HepG2 (cell line): ENCODE results near the gene CCDC83. TPM values are rescaled to one million over a fixed set of nuclear protein-coding genes. Genes with fewer than 3 reads are reported as not detected.

ENCODE experiments used
- ATAC-seq: fragments of 200-7000 bp; cut with Tn5 transposase; 3 replicates; pipeline ENCODE4 v1.9.1; 2020; ENCODE audit warnings: mild to moderate bottlenecking, moderate library complexity
- BruUV-seq: library from RNA; stranded (reverse); fragments of 400-500 nt; replicated peaks from 2 replicates; lab custom pipeline; 2021; lab: Mats Ljungman, UMichigan
- CTCF ChIA-PET: fragments of 300-600 bp; formaldehyde crosslinking; extraction: SDS; loops from one replicate; lab custom pipeline; 2021; ENCODE audit warnings: low total read pairs, inconsistent platforms, low intra/inter-chr PET ratio; lab: Yijun Ruan, JAX
- POLR2A ChIA-PET: fragments of 350-600 bp; sonication (Branson Sonifier 250); formaldehyde crosslinking; loops from one replicate; lab custom pipeline; 2020; ENCODE audit warnings: antibody characterized with exemption, inconsistent platforms; lab: Yijun Ruan, JAX
- DNase-seq: peaks from one replicate; pipeline ENCODE4 v3.0.0-alpha.2; 2015; ENCODE audit warnings: low spot score
- FAIRE-seq: peaks from 3 replicates; lab custom pipeline; 2011; peaks lifted over from hg19 to GRCh38; lab: Jason Lieb, UNC
- H2AFZ ChIP-seq: one replicate; pipeline ENCODE4 v1.6.1; 2011; ENCODE audit warnings: low read length, inconsistent platforms
- H3K27ac ChIP-seq: fragments of 300-600 bp; 3 replicates; pipeline ENCODE4 v1.8.0; 2011; ENCODE audit warnings: mixed run types, mild to moderate bottlenecking, mixed read lengths, low read length, inconsistent platforms; ENCODE audit not compliant: insufficient read depth; ENCODE audit errors: extremely low read length
- H3K27me3 ChIP-seq, 2 experiments: fragments of 200-600 bp in 1 of 2; 2 replicates in 1 of 2; 3 replicates in 1 of 2; pipeline versions ENCODE4 v1.6.0 to v1.8.0; 2011; ENCODE audit warnings: low read length in 2 of 2, mild to moderate bottlenecking in 2 of 2, moderate library complexity in 2 of 2, inconsistent platforms in 1 of 2; ENCODE audit not compliant: insufficient read depth in 2 of 2, control insufficient read depth in 1 of 2
- H3K36me3 ChIP-seq, 2 experiments: fragments of 200-600 bp in 1 of 2; replicated peaks in 1 of 2; 2 replicates in 1 of 2; 3 replicates in 1 of 2; pipeline versions ENCODE4 v1.5.1 to v1.8.0; 2011; ENCODE audit warnings: low read length in 2 of 2, inconsistent platforms in 1 of 2; ENCODE audit not compliant: insufficient read depth in 2 of 2, control insufficient read depth in 1 of 2
- H3K4me1 ChIP-seq: 2 replicates; pipeline ENCODE4 v1.5.1; 2012; ENCODE audit warnings: low read length, inconsistent platforms; ENCODE audit not compliant: insufficient read depth
- H3K4me2 ChIP-seq: 2 replicates; pipeline ENCODE4 v1.6.0; 2011; ENCODE audit warnings: low read depth, low read length, inconsistent platforms
- H3K4me3 ChIP-seq, 3 experiments: fragments of 200-600 bp in 1 of 3; sonication (generic), shearing (Covaris generic) in 1 of 3; replicated peaks in 1 of 3; 2 replicates each; pipeline ENCODE4 v1.5.1; 2011 to 2016; ENCODE audit warnings: low read length in 3 of 3, inconsistent platforms in 2 of 3, low read depth in 2 of 3, mild to moderate bottlenecking in 2 of 3, control low read depth in 1 of 3, mixed read lengths in 1 of 3; ENCODE audit not compliant: insufficient read depth in 1 of 3
- H3K79me2 ChIP-seq: one replicate; pipeline ENCODE4 v1.6.1; 2011; ENCODE audit warnings: low read length, inconsistent platforms; ENCODE audit not compliant: insufficient read depth
- H3K9ac ChIP-seq: 2 replicates; pipeline ENCODE4 v1.6.0; 2011; ENCODE audit warnings: mild to moderate bottlenecking, low read depth, low read length, inconsistent platforms; ENCODE audit not compliant: insufficient read depth
- H3K9me3 ChIP-seq: 2 replicates; pipeline ENCODE4 v1.5.1; 2012; ENCODE audit warnings: mild to moderate bottlenecking, low read length
- H4K20me1 ChIP-seq: 2 replicates; pipeline ENCODE4 v1.6.0; 2011; ENCODE audit warnings: inconsistent platforms, mild to moderate bottlenecking, low read length, moderate library complexity; ENCODE audit not compliant: insufficient read depth
- CCDC6 ChIP-seq: sonication (generic); formaldehyde crosslinking; IDR thresholded peaks from 2 replicates; pipeline ENCODE4 v1.8.1; 2022; ENCODE audit warnings: mild to moderate bottlenecking, missing genetic modification reagents, moderate library complexity
- DMAP1 ChIP-seq: IDR thresholded peaks from 2 replicates; pipeline ENCODE4 v1.6.1; 2016
- FOXK1 ChIP-seq: sonication (generic); formaldehyde crosslinking; IDR thresholded peaks from 2 replicates; pipeline ENCODE4 v1.4.0; 2020; ENCODE audit warnings: low read depth, missing genetic modification reagents, borderline replicate concordance
- GLI4 ChIP-seq: sonication (generic); formaldehyde crosslinking; IDR thresholded peaks from 2 replicates; pipeline ENCODE4 v1.5.1; 2020; ENCODE audit warnings: missing genetic modification reagents, mild to moderate bottlenecking, moderate library complexity, borderline replicate concordance
- HMGA1 ChIP-seq: sonication (generic); formaldehyde crosslinking; conservative IDR thresholded peaks from 2 replicates; pipeline ENCODE4 v1.4.0; 2020; ENCODE audit warnings: missing genetic modification reagents
- KDM4B ChIP-seq: sonication (generic); formaldehyde crosslinking; IDR thresholded peaks from 2 replicates; pipeline ENCODE4 v1.4.0; 2020; ENCODE audit warnings: missing genetic modification reagents
- SATB2 ChIP-seq: sonication (generic); formaldehyde crosslinking; IDR thresholded peaks from 2 replicates; pipeline ENCODE4 v1.5.0; 2020; ENCODE audit warnings: missing genetic modification reagents
- WGBS: methylation state at CpG from one replicate; pipeline ENCODE4 v1.1.6; 2017; ENCODE audit warnings: low lambda C conversion rate; 5-methylcytosine and 5-hydroxymethylcytosine counted together
- in situ Hi-C: cut with HindIII; loops from 2 replicates; pipeline ENCODE4 v1.10.0; 2017; ENCODE audit warnings: low pct_unique_long_range_greater_than_20kb; ENCODE audit not compliant: extremely low pct_ligation_motif_present
- intact Hi-C: fragments of 100-400 bp; cut with micrococcal nuclease; formaldehyde crosslinking; loops from one replicate; pipeline ENCODE4 v1.10.0; 2022; ENCODE audit not compliant: unreplicated experiment
- polyA plus RNA-seq, 8 experiments: library from polyadenylated mRNA; depleted of rRNA in 3 of 8; stranded (reverse) in 7 of 8; unstranded in 1 of 8; fragments of >200 nt; fragmentation: Illumina TruSeq in 4 of 8; extraction: Trizol in 4 of 8; gene quantifications; 2 replicates each; pipeline versions ENCODE4 v1.2.1 to v1.2.3, GENCODE V29; 2011 to 2016; ENCODE audit warnings: low read depth in 4 of 8, missing spikeins in 1 of 8, mixed read lengths in 1 of 8; ENCODE audit not compliant: insufficient read depth in 1 of 8
- total RNA-seq, 5 experiments: library from RNA; depleted of rRNA; stranded (reverse); fragments of >200 nt; fragmentation: Illumina TruSeq; extraction: Trizol; gene quantifications; 2 replicates each; pipeline ENCODE4 v1.2.3, GENCODE V29; 2016; ENCODE audit warnings: low read depth in 1 of 5
- TF ChIP-seq, protein P1 (sequence below): sonication (generic); formaldehyde crosslinking; IDR thresholded peaks from 2 replicates; pipeline ENCODE4 v1.5.1; 2020; ENCODE audit warnings: missing genetic modification reagents, mild to moderate bottlenecking, borderline replicate concordance
- TF ChIP-seq, protein P2 (sequence below): sonication (generic); formaldehyde crosslinking; conservative IDR thresholded peaks from 2 replicates; pipeline ENCODE4 v1.8.0; 2022; ENCODE audit warnings: low read depth, missing genetic modification reagents
- TF ChIP-seq, protein P3 (sequence below): sonication (generic); formaldehyde crosslinking; IDR thresholded peaks from 2 replicates; pipeline ENCODE4 v1.4.0; 2020; ENCODE audit warnings: missing genetic modification reagents, borderline replicate concordance

The CCDC83 gene
- total and polyA plus RNA-seq, 2 of the 13 experiments (the other 11 are each of a cell fraction or from before 2014, with no cell fraction given) = not detected

DNA sequence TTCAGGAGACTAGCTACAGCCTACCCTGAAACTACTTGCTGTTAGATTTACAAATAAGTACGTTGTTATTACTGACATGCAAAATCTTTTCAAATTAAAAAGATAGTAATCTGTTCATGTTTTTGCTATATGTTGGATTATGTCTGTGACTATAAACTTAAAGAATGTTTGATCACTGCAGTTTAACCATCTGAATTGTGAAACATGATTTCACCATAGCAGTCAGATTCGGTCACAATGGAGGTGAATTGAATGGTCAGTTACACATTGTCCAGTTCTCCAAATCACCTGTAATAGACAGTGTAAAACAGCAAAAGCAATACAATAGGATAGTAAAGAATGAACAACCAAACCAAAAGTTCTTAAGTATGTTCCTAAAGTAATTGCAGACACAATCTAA is 43.3 kb downstream of the CCDC83 start:
- ChIA-PET CTCF (no interaction called here), POLR2A (no interaction called here)
- no peak overlapping the region for H3K9ac ChIP-seq
- H3K4me3 ChIP-seq = no peak overlapping the region
- 17% methylated on average over 2 of the region's 2 CpGs for WGBS
- H3K27ac ChIP-seq = no peak overlapping the region
- in situ Hi-C loops = no loop called here
- DNase-seq (no peak), ATAC-seq (no peak), FAIRE-seq (no peak)
- H3K9me3 ChIP-seq = no peaks in the 10 kb centered on the region
- H3K36me3 ChIP-seq = no peaks in the 10 kb centered on the region
- BruUV-seq = no TSS peak
- H4K20me1 ChIP-seq = no peaks in the 10 kb centered on the region
- intact Hi-C loops = no loop called here
- H3K27me3 ChIP-seq = no peaks in the 10 kb centered on the region
- H3K4me2 ChIP-seq = no peak overlapping the region
- no peak overlapping the region for H2AFZ ChIP-seq
- no peaks in the 10 kb centered on the region for H3K79me2 ChIP-seq
- TF ChIP-seq, protein P1, sequence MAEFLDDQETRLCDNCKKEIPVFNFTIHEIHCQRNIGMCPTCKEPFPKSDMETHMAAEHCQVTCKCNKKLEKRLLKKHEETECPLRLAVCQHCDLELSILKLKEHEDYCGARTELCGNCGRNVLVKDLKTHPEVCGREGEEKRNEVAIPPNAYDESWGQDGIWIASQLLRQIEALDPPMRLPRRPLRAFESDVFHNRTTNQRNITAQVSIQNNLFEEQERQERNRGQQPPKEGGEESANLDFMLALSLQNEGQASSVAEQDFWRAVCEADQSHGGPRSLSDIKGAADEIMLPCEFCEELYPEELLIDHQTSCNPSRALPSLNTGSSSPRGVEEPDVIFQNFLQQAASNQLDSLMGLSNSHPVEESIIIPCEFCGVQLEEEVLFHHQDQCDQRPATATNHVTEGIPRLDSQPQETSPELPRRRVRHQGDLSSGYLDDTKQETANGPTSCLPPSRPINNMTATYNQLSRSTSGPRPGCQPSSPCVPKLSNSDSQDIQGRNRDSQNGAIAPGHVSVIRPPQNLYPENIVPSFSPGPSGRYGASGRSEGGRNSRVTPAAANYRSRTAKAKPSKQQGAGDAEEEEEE (CRISPR knock-in tag) = no peak
- TF ChIP-seq, protein P2, sequence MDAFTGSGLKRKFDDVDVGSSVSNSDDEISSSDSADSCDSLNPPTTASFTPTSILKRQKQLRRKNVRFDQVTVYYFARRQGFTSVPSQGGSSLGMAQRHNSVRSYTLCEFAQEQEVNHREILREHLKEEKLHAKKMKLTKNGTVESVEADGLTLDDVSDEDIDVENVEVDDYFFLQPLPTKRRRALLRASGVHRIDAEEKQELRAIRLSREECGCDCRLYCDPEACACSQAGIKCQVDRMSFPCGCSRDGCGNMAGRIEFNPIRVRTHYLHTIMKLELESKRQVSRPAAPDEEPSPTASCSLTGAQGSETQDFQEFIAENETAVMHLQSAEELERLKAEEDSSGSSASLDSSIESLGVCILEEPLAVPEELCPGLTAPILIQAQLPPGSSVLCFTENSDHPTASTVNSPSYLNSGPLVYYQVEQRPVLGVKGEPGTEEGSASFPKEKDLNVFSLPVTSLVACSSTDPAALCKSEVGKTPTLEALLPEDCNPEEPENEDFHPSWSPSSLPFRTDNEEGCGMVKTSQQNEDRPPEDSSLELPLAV (CRISPR knock-in tag) = no peak
- TF ChIP-seq DMAP1 (CRISPR knock-in tag) = no peak
- no peak for TF ChIP-seq GLI4 (CRISPR knock-in tag)
- TF ChIP-seq HMGA1 (CRISPR knock-in tag) = no peak
- no peak for TF ChIP-seq SATB2
- TF ChIP-seq FOXK1 (CRISPR knock-in tag) = no peak
- no peak for TF ChIP-seq CCDC6 (CRISPR knock-in tag)
- TF ChIP-seq, protein P3, sequence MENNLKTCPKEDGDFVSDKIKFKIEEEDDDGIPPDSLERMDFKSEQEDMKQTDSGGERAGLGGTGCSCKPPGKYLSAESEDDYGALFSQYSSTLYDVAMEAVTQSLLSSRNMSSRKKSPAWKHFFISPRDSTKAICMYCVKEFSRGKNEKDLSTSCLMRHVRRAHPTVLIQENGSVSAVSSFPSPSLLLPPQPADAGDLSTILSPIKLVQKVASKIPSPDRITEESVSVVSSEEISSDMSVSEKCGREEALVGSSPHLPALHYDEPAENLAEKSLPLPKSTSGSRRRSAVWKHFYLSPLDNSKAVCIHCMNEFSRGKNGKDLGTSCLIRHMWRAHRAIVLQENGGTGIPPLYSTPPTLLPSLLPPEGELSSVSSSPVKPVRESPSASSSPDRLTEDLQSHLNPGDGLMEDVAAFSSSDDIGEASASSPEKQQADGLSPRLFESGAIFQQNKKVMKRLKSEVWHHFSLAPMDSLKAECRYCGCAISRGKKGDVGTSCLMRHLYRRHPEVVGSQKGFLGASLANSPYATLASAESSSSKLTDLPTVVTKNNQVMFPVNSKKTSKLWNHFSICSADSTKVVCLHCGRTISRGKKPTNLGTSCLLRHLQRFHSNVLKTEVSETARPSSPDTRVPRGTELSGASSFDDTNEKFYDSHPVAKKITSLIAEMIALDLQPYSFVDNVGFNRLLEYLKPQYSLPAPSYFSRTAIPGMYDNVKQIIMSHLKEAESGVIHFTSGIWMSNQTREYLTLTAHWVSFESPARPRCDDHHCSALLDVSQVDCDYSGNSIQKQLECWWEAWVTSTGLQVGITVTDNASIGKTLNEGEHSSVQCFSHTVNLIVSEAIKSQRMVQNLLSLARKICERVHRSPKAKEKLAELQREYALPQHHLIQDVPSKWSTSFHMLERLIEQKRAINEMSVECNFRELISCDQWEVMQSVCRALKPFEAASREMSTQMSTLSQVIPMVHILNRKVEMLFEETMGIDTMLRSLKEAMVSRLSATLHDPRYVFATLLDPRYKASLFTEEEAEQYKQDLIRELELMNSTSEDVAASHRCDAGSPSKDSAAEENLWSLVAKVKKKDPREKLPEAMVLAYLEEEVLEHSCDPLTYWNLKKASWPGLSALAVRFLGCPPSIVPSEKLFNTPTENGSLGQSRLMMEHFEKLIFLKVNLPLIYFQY = no peak
- no peak for TF ChIP-seq KDM4B
- peaks cover 6% of the 10 kb centered on the region; the same call in 1 of the 2 replicates for H3K4me1 ChIP-seq
